Measurements from ENCODE around the gene CHAT.

The CHAT gene

GRCh38 chr10:49613882-49614241, at the start of gene CHAT:
Gene CHAT, plus strand, starts transcription at chr10:49614037. Its CDS starts 153 bp downstream, at chr10:49614190.
- no peak for DNase-seq

DNA sequence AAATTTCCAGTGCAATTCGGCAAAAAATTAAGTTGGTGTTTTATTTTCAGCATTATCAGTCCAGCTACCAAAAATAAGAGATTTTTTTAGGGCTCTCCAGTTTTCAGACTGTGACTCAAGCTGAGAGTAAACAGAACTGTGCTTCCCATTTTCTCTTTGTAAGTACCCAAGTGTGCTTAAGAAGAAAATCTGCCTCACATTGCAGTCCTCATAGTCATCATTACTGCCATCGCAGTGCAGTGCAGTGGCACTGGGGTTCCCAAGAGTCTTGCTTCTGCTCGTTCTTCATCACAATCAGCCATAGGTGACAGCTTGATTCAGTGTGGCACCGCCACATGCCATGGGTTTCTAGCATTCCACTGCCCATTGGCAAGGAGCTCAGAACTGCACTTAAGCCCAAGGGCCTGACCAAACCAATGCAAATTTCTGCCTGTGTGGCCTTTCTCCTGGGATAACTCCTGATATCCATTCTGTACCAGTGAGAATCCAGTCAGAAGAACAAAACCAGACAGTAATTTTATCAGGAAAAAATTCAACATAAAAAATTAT, 49.3 kb upstream of the CHAT start:
- no peak for DNase-seq

DNA sequence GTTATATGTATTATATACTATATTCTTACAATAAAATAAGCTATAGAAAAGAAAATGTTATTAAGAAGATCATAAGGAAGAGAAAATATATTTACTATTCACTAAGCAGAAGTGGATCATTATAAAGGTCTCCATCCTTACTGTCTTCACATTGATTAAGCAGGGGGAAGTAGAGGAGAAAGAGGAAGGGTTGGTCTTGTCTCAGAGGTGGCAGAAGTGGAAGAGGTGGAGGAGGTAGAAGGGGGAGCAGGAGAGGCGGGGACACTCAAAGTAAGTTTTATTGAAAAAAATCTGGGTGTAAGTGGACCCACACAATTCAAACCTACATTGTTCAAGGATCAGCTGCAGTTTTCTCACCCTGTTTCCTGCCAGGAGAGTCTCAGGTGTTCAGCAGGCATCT, 46.0 kb upstream of the CHAT start:
- DNase-seq: no peak

GRCh38 chr10:49568235-49568634, 45.6 kb upstream of the CHAT start:
- no peak for DNase-seq

DNA sequence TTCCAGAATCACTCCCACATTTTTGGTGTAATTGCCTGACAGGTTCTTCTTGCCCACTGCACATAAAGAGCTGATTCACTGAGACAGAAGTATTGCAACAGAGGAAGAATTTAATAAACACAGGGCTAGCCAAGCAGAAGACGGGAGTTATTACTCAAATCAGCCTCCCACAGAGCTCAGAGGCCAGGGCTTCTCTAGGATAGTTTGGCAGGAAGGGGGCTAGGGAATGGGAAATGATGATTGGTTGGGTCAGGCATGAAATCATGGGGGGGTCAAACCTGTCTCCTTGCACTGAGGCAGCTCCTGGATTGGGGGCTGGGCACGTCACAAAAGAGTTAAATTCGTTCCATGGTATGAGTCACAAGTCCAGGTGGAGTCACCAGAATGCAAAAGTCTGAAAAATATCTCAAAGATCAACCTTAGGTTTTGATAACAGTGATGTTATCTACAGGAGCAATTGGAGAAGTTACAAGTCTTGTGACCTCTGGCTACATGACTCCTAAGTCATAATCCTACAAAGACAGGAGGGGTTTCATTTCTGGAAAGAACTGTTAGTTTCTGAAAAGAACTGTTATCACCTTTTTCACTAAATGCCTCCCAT, 44.7 kb upstream of the CHAT start:
- no peak for DNase-seq

GRCh38 chr10:49571388-49571787, 42.4 kb upstream of the CHAT start:
- no peak for DNase-seq

DNA sequence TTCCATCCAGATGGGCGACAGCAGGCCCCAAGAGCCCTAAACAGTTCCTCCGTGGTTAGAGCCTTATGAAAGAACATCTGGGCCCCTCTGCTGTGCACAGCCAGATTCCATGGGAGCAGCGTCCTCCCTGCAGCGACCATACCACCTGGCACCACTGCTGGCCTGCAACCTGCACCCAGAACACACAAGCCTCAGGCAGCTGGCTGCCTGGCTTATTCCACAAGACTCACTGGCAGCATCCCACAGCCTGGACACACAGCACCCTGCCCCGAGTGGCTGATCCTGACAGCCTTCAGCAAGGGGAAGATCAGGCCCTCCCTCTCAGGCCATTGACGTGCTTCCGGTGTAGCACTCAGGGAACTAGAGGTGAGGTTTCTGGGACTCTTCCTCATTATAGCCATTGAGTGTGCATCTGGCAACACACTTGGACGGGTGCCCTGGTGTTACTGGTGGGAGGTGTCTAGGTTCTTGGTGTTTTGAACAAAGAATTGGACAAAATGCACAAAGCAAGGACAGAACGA, 41.2 kb upstream of the CHAT start:
- no peak for DNase-seq

DNA sequence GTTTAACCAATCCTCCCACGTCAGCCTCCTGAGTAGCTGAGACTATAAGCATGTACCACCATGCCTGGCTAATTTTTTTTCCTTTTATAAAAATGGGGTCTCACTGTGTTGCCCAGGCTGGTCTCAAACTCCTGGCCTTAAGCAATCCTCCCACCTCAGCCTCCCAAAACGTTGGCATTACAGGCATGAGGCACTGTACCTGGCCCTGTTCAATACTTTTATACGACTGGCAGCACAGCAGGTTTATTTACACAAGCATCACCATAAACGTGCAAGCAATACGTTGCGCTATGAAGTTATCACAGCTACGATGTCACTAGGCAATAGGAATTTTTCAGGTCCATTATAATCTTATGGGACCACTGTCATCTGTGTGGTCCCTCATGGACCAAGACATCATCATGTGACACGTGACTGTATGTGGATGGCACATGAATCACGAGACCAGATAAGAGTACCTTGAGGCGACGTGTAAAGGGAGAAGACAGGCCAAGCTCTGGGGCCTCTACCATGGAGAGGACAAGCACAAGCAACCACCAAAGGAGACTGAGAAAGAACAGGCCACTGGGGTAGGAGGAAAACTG, 38.3 kb upstream of the CHAT start:
- no peak for DNase-seq

DNA sequence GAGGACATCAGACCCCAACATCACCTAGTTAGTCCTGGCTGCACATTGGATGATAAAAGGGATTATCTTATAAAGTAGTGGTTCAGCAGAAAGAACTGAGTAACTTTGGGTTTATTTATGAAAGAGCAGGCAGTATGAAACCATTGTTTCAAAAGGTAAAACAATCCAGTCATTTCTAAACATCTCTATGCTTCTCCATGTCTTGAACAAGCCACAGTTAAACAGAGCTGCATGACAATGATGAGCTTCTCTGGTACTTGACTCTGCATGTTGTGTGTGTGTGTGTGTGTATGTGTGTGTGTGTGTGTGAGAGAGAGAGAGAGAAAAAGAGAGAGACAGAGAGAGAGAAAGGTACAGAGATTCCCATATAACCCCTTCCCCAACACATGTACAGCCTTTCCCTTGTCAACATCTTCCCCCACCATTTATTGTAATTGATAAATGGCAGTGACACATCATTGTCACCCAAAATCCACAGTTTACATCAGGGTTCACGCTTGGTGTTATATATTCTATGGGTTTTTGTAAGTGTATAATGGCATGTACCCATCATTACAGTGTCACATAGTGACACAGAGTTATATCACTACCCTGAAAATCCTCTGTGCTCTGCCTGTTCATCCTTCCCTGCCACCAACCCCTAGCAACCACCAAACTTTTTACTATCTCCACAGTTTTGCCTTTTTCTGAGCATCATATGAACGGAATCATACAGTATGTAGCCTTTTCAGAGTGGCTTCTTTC, 36.5 kb upstream of the CHAT start:
- no peak for DNase-seq

DNA sequence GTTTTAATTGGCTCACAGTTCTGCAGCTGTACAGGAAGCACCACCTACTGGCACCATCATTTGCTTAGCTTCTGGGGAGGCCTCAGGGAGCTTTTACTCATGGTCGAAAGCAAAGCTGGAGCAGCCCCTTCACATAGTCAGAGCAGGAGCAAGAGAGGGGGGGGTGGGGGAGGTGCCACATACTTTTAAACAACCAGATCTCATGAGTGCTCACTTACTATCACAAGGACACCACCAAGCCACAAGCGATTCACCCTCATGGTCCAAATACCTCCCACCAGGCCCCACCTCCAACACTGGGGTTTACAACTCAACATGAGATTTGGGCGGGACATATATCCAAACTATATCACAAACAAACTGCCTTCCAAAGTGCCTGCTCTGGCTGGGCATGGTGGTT, 35.4 kb upstream of the CHAT start:
- DNase-seq: no peak

DNA sequence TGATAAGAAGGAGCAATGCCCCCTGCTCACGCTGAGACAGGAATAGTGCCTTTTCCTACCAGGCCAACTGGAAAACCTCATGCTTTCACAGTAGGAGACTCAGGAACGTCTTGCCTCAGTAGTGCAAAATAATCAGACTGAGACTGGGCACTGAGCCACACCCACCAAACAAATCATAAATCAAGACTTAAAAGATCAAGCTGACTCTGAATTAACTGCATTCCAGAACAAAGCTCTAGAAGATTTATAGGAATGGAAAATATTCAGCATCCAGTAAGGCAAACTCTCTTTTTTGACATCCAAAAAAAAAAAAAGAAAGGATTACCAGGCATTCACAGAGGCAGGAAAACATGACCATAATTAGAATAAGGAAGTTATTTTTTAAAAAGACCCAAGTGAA, 34.2 kb upstream of the CHAT start:
- DNase-seq: no peak

GRCh38 chr10:49585387-49585786, 28.4 kb upstream of the CHAT start:
- DNase-seq: no peak

DNA sequence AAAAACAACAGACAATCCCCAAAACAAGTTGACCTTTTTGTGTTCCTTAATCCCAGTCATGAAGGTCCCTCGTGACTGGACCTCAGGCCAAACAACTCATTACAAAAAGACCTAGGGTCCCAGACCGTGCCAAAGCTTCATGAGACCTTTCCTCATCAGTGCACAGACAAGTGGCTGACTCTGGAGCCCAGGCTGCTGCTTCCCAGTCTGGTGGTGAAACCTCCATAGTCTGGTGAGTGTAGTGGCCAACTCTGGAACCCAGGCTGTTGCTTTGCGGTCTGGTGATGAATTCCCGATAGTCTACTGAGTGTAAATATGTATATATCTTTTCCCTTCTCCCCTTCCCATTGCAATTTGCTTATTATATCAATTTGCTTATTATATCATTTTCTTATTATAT, 25.9 kb upstream of the CHAT start:
- no peak for DNase-seq

DNA sequence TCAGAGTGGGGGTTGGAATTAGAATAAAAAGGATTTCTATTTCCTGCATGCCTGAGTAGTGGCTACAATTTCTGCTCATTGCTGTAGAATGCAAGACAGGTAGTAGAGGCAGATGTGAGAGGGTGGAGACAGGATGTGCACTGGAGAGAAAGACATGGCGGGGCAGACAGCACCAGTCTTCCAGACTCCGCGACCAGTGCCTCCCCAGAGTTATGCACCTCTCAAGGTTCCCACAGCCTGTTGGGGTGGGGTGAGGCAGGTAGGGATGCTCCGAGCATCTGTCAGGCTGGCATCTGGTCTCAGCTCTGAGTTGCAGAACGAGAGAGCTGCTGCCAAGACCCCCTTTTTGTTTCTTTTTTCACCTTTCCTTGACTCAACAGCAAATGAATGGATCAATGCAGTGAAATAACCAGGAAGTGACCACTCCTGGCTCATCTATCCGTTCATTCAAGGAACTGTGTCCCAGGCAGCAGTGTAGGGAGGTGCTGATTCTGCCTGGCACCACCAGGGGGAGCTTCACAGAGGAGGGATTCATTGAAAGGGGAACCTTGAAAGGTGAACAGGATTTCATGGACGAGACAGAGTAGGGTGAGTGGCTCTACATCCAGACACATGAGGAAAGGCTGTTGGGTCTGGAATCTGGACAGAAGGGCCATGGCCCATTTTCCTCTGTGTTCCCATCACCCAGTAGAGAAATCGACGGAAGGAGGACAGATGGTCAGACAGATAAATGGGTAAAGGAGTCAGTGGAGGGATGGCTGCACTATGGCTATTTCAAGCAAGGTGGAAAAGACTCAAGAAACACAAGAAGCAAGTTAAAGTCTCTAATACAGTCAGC, 20.9 kb upstream of the CHAT start:
- DNase-seq: peak; percentile 31

DNA sequence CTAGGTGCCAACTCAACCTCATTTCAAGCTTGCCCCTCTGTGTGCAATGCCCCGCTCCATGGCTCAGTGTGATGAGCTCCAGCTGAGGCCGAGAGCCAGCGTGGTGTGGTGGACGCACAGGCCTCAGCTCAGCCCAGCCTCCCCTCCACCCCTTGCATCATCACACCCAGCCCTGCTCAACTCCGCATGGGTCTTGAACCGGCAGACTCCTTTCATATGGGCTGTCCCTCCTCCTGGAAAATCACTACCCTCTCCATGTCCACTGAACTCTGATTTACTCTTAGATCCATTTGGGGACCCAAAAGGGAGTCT, 20.3 kb upstream of the CHAT start:
- no peak for DNase-seq

GRCh38 chr10:49593998-49594397, 19.8 kb upstream of the CHAT start:
- no peak for DNase-seq

GRCh38 chr10:49594594-49594993, 19.2 kb upstream of the CHAT start:
- DNase-seq: peak; percentile 65

DNA sequence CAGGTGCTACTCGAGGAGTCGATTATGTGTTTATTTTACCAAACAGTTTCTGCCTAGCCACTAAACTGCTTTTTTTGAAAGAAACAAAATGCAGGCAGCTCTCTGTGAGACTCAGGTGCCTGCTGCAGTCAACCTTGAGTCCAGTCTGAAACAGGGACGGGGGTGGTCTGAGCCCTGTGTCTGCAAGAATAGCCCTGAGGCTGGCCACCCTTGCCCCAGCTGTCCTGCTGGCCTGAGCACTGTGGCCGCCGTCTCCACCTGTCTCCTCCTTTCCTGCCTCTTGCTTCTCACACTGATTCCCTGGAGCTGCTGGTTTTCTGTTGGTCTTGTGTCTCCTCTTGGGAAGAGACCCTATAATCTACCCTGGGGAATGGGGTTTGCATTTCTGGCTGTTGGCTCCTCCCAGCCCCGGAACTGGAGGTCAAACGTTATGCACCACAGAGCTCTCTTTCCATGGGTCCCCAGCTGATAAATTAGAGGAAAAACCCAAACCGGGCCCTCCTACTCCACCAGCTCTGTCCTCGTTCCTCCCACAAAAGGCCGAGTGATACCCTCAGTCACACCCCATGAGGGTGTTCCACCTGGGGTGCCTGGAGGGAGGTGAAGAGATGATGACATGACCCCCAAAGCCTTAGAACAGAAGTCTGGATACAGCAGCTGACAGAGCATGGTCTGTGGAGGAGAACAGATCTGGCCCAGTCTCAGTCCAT, 18.7 kb upstream of the CHAT start:
- DNase-seq: no peak

- DNase-seq: no peak
Measured at GRCh38 chr10:49595713-49596492, 17.9 kb upstream of the CHAT start.

DNA sequence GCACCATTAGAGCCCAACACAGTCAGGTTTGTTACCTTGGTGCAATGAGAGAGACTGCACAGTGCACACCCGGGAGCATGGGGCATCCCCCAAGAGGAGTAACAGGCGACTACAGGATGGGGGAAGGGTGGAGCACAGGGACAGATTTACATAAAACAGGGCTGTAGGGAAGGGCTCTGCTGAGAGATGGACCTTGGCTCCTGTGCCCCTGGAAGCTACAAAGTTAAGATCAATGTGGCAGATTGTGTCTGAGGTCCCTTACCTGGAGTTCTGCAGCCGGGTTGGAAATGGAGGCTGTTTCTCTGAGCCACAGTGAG, 17.4 kb upstream of the CHAT start:
- peak; percentile 2 for DNase-seq

DNA sequence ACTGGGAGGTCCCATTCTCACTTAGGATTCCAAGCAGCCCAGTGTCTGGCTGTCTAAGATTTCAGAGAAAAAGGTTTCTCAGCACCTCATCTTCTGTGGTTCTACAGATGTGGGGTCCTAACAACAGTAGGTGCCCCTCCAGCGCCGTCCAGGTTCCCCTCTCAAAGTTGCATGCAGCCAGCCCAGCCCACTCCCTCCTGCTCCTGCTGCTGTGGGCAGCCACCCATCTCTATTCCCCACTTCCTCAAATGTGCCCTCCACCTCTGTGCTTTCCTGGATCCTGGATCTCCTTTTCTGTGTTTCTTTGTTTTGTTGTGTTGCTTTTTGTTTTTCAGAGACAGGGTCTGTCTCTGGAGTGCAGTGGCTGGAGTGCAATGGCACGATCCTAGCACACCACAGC, 17.0 kb upstream of the CHAT start:
- DNase-seq: no peak

Data from NCI-H526 treated with DMSO at 0.1 percent for 48 hours (cell line).